ENCODE results near the gene COX17. TPM values are rescaled to one million over a fixed set of nuclear protein-coding genes. Genes with fewer than 3 reads are reported as not detected.
"Not testable (repeated sequence)": the region's sequence is repeated elsewhere in the genome, so short reads cannot be mapped to it uniquely, and the experiment has no call there.

The COX17 gene
- 20.7 and 25.4 TPM in 2 replicates for total RNA-seq

GRCh38 chr3:119676771-119677640, at the start of gene COX17:
TSS of gene COX17 (minus strand) at chr3:119677406. CDS start at chr3:119677310, 96 bp downstream.
- peak; percentile 92 to 93 for DNase-seq (ENCODE audit: low read depth in 2 of 2)

GRCh38 chr3:119726909-119727308, 49.7 kb upstream of the COX17 start:
- DNase-seq (ENCODE audit: low read depth in 2 of 2): no peak

GRCh38 chr3:119723022-119723421, 45.8 kb upstream of the COX17 start:
- no peak for DNase-seq (ENCODE audit: low read depth in 2 of 2)

GRCh38 chr3:119717520-119717919, 40.3 kb upstream of the COX17 start:
- DNase-seq (ENCODE audit: low read depth in 2 of 2): no peak

GRCh38 chr3:119716998-119717397, 39.8 kb upstream of the COX17 start:
- DNase-seq (ENCODE audit: low read depth in 2 of 2): no peak

DNA sequence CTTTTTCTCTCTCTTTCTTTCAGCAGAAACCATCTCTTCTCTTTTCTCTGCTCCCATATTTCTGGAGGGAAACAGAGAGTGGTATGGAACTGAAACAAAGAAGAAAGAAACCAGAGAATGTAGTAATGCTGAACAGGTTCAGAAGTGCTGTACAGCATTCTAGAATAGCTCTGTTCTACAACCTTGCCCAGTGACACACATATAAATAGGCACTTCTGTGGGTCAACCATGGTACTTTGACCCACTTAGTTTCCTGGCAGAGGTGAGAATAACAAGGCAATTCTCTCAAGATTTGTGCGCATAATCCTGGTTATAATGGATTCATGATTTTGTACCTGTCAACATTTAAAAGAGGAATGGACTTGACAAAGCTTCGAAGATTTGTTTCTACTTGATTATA, 37.9 kb upstream of the COX17 start:
- DNase-seq (ENCODE audit: low read depth in 2 of 2): no peak

DNA sequence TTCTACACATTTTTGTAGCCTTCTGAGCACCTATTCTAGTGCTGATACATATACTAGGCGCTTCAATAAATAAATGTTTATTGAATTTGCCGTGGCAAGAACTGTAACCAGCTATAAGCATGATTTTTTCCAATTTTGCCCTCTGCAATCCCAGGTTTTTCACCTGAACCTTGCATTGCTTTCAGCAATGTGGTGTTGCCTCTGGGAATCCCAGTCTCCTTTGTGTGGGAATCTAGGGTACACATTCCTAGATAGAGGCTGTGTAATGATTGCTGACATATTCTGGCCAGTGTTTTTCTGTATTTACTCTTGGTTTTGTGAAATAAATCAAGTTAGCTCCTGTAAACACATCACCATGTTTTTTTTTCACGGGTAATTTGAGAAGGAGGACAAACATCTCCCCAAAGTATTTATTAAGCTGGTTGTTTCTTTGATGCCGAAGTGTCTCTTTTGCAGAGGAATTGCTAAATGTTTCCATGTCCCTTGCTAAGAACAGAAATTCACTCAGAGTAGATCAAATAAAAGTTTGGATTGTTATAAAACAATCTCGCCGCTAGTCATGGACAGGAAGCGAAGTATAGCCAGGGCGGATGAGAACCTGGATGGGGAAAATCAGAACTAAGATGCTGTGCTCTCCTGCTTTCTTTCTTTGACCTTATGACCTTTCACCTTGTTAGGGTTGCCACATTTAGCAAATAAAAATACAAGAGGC, 26.8 kb upstream of the COX17 start:
- no peak for DNase-seq (ENCODE audit: low read depth in 2 of 2)

DNA sequence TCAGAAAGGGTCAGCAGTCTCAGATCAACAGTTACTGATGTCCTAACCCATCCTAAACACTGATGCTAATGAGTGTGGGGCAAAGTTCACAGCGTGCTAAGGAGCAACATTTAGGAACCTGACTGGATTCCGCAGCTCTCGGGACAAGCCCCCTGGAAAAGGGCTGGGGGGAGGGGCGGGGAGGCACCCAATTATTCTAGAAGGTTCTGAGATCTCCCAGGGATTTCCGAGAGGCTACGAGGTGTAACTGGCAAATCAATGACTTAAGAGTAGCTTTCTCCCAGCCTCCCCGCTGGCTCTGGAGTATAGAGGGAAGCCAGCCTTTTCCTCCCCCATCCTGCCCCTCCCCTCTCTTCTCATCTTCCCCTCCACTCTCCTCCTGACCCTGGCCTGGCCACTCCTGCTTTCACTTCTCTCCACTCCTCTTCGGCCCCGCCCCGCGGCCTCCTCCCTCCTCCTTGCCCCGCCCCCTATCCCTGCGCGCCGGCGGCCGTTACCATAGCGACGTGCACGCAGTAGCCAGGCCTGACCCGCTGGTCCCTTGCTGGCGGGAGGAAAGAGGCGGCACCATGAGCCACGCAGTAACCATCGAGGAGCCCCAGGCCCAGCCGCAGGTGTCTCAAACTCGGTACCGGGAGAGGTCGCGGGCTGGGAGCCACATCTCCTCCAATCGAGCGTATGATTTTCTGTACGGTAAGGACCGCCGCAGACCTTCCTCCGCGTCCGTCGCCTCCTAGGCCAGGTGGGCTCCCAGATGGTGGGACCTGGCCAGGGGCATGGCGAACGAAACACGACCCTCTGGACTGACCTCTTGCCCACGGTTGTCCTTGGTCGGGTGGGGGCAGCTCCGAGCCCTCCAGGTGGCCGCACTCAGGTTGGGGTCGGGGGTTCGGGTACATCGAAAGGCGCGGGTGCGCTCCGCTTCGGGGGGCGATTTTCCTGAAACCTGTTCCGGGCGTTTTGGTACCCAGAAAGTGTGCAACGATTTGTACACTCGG, 25.6 kb upstream of the COX17 start, which contains the start of gene CFAP91:
CFAP91 (plus strand) TSS at position 493 of the 998 bp plus-strand sequence; CDS start at position 570, 77 bp downstream.
- DNase-seq (ENCODE audit: low read depth in 2 of 2): peak in 1 of 2 donors; percentile 85

- no peak for DNase-seq (ENCODE audit: low read depth in 2 of 2)
Measured at GRCh38 chr3:119700920-119701734, 23.9 kb upstream of the COX17 start.

GRCh38 chr3:119700269-119700919, 23.2 kb upstream of the COX17 start:
- peak; percentile 52 to 79 for DNase-seq (ENCODE audit: low read depth in 2 of 2)

DNA sequence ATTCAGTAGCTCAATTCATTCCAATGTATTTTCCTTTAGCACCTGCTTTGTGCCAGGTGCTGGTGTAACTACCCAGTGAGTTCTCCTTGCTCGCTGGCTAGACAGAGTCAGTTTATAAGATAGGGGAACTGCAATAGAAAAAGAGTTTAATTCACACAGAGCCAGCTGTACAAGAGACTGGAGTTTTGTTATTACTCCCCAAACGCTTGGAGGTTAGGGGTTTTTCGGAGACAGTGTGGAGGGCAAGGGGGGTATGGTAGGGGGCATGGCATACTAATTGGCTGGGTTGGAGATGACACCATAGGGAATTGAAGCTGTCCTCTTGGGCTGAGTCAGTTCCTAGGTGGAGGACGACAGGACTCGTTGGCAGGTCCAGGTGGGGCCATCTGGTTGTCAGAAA, 20.2 kb upstream of the COX17 start:
- DNase-seq (ENCODE audit: low read depth in 2 of 2): no peak

DNA sequence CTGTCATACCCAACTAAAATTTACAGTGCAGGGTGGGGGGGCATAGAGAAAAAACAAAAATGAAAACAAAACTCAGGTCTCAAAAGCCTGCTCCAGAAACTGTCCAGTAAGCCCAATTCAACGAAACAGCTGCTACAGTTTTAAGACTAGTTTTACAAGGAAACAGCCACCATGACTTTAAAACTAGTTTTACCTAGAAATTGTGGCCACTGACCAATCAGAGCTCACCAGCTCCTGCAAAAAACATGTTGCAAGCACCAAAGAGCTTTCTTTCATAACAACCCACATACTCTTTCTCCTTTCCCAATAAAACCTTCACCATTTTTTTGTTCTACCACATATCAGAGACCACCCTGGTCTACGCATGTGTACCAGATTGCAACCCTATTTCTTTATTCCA, 18.3 kb upstream of the COX17 start:
- DNase-seq (ENCODE audit: low read depth in 2 of 2): no peak

- DNase-seq (ENCODE audit: low read depth in 2 of 2): peak in 1 of 2 donors; percentile 44
Measured at GRCh38 chr3:119690043-119690656, 12.9 kb upstream of the COX17 start.

DNA sequence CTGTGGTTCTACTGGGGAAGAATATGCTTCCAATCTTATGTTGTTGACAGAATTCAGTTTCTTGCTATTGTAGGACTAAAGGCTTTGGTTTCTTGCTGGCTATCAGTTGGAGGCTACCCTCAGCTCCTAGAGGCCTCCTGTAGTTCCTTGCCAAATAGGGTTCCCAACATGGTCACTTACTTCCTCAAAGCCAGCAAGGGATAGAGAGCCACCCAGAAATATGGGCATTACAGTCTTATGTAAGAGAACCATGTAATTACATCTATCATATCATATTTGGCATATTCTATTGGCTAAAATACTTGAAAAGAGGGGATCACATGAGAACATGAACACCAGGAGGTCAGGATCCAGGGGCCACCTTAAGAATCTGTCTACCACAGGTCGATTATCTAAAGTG, 6.2 kb upstream of the COX17 start:
- no peak for DNase-seq (ENCODE audit: low read depth in 2 of 2)

DNA sequence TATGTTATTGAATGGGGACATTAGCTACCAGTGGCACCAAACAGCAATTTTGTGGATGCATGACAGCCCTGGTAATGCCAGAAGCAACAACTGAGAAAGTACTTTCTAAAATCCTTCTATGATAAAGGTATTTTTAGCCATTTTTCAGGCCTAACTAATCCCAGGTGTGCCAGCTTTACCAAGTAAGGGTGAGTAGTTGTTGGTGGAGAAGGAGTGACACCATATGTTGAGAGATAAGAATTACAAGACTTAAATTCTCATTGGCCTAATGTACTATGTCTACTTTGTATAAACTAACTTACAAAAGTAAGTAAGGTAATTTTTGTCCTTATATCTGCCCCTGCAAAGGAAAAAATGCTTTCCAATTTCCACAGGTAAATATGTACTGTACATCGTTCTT, 4.1 kb upstream of the COX17 start:
- peak; percentile 51 to 61 for DNase-seq (ENCODE audit: low read depth in 2 of 2)

GRCh38 chr3:119679874-119680273, 2.7 kb upstream of the COX17 start:
- DNase-seq (ENCODE audit: low read depth in 2 of 2): no peak

DNA sequence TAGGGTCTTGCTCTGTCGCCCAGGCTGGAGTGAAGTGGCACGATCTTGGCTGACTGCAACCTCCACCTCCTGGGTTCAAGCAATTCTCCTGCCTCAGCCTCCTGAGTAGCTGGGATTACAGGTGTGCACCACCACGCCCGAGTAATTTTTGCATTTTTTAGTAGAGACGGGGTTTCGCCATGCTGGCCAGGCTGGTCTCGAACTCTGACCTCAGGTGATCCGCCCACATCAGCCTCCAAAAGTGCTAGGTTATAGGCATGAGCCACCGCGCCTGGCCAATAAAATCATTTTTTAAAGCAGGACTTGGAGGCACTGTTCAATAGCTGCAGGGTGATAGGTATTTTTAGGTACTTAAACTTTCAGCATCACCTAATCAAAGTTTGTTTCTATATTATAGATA, 1.0 kb upstream of the COX17 start:
- not testable (repeated sequence) for DNase-seq (ENCODE audit: low read depth in 2 of 2)

DNA sequence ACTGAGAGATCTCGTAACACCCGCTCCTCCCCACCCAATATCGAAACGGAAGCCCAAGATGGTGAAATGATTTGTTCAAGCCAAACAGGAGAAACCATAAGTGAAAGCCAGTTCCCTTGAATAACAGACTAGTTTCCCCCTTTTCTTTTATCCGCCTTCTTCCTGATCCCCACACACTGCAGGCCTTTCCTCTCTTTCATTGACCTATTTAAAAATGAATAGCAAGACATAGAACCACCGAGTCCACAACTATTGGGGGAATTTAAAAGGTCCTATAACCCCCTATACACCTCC, 382 bp upstream of the COX17 start:
- no peak for DNase-seq (ENCODE audit: low read depth in 2 of 2)

DNA sequence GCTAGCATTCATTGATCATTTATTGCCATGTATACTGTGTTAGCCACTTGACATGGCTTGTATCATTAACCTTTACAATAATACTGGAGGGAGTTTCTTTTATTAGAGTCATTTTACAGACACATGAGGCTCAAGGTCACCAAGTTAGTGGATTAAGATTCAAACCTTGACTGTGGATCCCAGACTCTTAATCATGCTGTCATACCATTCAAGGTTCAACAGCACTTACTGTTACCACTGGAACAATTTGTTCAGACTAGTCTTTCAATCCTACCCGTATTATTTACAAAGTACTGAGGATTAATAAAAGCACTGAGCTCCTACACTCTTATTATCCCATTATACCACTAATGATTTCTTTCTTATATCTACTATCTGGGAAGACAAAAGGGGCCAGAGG, 1.2 kb downstream of the COX17 start:
- no peak for DNase-seq (ENCODE audit: low read depth in 2 of 2)
